GM18508 (cell line): Measurements from ENCODE around the gene SLC5A9.
A peak's percentile ranks its signal among the peaks of the same experiment; 100 is the strongest.
"Not testable (repeated sequence)": the region's sequence is repeated elsewhere in the genome, so short reads cannot be mapped to it uniquely, and the experiment has no call there.

ENCODE experiments used
- ATAC-seq: cut with Tn5 transposase; IDR thresholded peaks from one replicate; pipeline ENCODE4 v1.9.1; 2021; ENCODE audit warnings: moderate number of reproducible peaks; ENCODE audit not compliant: insufficient read depth, unreplicated experiment

Gene SLC5A9

DNA sequence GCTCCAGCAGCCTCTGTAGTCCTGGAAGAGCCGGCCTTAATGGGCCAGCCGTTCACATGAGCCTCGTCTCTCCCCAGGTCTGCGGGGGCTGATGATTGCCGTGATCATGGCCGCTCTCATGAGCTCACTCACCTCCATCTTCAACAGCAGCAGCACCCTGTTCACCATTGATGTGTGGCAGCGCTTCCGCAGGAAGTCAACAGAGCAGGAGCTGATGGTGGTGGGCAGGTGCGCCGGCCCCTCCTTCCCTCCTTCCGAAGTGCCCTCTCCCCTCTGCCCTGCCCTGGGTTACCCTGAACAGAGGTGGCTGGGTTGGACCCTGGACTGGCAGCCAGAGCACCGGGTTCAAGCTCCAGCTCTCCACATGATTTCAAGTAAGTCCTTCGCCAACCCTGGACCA is 13.1 kb downstream of the SLC5A9 start:
- ATAC-seq, result no peak

DNA sequence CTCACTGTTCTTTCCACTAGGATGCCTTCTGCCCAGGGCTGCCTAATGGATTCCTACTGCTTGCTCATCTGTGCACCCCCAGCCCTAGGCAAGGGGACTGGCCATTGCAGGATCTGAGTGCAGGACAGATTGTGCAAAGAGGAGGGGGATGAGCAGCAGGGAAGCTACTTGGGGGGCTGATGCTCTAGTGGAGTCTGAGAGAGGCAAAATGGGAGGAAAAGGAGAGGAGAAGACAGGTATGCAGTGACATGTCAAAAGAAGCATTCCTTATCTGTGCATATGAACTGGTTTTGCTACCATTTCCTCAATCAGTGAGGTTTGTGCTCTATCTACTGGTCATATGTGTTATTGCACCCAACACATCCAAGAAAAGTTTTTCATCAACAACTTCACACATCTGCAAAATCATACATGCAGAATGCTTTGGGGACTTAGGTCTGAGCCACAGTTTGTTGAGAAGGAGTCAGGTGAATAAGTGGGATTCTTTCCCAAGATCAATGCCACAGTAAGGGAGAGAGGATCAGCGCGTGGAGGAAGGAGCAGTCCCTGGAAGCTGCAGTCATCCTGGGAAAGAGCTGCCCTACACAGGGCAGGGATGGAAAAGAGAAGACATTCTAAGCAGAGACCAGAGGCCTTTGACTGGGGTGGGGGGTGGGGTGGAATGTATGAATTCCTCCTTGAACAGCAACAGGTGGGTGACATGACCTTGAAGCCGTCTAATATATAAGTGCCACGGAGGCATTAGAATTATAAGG is 14.4 kb downstream of the SLC5A9 start:
- peak; percentile 55 for ATAC-seq

GRCh38 chr1:48242141-48242736 is 19.7 kb downstream of the SLC5A9 start:
- ATAC-seq, result no peak

DNA sequence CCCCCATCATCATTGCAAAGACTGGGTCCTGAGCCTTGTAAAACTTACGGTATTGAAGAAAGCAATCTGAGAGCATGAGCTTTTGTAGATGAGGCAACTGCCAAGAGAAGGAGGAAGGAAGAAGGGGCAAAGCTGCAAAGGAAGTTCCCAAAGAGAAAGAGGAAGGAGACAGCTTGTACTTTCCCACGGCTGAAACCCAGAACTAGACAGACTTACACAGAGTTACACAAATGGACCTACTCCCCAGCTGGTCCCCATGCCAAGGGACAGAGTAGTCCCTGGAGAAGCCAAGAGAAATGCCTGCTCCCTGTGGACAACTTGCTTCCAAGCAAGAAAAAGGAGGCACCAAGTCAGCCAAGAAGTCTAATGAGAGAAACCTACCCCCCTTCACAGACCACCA is 22.6 kb downstream of the SLC5A9 start:
- ATAC-seq, result no peak

- ATAC-seq, result no peak
These were observed 24.2 kb downstream of the SLC5A9 start for GRCh38 chr1:48246727-48247126.

GRCh38 chr1:48248356-48248755 is 25.8 kb downstream of the SLC5A9 start:
- no peak for ATAC-seq

GRCh38 chr1:48249868-48250267 is 27.4 kb downstream of the SLC5A9 start:
- no peak for ATAC-seq

GRCh38 chr1:48250572-48250971 is 28.1 kb downstream of the SLC5A9 start:
- ATAC-seq, result no peak

DNA sequence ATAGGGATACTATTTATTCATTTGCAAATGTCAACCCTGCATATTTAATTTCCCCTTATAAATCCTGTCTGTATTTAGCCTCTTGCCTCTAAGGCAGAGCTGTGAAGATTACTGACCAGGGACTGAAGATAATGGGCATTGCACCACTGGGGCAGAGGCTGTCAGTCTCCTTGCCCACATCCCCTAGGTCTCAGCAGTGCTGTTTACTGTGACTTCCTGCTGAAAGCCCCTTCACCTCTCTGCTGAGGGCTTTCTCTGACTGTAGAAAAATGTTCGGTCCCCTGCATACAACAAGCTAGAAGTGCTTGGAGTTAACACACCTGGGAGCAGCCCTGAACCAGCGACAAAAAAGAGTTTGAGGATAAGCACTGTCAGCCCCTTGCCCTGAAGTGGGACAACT is 28.8 kb downstream of the SLC5A9 start:
- no peak for ATAC-seq

GRCh38 chr1:48251821-48252220 is 29.3 kb downstream of the SLC5A9 start:
- no peak for ATAC-seq

DNA sequence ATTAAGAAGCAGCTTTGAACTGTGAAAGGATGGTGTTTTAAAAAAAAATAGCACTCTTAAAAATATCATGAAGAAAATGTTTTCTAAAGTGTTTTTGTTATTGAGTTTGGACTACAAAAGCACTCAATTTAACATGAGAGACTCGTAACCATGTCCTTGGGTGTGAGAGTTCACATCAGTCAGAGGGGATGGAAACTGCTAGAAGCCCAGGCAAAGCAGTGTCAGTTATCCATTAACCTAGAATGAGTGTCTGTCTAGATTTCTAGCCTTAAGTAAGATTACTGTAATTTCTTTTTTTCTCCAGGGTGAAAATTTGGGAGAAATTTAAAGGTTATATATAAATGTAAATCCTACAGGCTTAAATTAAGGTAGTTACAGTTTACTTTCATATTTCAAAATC is 31.7 kb downstream of the SLC5A9 start:
- ATAC-seq, result no peak

DNA sequence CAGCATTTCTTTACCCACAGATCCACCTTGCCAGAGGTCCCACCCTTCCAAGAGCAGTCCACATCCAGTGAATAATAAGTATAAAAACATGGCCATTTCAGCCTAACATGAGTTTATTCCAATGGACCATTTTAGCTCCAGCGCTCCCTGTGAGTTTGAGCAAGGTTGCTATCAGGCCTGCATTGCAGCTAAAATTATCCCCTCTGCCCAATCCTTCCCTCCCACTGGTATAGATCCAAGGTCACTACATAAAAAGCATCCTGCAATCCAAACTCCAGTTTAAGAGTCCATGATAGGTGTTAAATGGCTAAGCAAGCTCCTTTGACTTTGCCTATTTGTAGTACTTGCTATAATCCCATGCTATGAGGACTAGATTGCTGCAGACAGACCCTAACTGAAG is 35.6 kb downstream of the SLC5A9 start:
- ATAC-seq, result no peak

DNA sequence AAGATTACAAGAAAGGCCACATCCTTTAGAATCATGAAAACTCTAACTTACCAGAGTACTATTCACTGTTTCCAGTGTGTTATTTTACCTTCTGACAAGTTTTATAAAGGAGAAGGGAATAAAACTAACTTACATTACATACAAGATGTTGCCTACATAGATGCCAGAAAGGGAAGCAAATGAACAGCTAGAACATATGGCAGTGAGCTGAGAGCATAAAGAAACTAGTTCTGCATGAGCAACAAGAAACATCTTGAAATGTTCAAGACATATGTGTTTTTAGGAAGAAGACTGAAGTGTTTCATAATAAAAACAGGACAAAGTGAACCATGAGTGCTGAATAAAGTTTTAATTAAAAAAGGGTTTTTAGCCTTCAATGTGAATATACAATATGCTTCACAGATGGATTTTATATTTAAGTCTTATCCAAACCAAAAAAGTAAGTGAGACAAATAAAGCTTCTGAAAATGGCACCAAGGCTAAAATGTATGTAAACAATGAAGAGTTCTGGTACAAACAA is 39.4 kb downstream of the SLC5A9 start:
- no peak for ATAC-seq

DNA sequence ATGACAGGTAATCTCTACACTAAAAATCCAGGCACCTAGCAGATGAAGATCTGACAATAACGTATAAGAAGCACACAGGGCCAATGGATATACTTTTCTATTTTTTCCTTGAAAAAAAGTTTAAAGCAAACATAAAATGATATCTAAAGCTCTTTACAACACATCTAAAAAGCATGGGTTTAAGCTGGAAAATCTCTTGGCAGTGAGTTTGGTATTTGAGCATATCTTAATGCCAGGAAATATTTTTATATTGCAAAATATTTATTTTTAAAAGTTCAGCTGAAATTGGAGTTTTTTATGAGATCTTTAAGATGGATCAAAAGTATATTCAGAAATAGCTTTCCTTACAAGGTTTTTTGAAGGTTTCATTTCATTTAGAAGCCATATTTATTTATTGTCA is 40.5 kb downstream of the SLC5A9 start:
- no peak for ATAC-seq

- ATAC-seq, result no peak
These were observed 44.1 kb downstream of the SLC5A9 start for GRCh38 chr1:48266576-48266975.

GRCh38 chr1:48277437-48277836 is 54.9 kb downstream of the SLC5A9 start:
- ATAC-seq, result not testable (repeated sequence)

DNA sequence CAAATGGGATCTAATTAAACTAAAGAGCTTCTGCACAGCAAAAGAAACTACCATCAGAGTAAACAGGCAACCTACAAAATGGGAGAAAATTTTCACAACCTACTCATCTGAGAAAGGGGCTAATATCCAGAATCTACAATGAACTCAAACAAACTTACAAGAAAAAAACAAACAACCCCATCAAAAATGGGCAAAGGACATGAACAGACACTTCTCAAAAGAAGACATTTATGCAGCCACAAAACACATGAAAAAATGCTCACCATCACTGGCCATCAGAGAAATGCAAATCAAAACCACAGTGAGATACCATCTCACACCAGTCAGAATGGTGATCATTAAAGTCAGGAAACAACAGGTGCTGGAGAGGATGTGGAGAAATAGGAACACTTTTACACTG is 59.8 kb downstream of the SLC5A9 start:
- ATAC-seq, result not testable (repeated sequence)

- ATAC-seq, result not testable (repeated sequence)
These were observed 62.3 kb downstream of the SLC5A9 start for GRCh38 chr1:48284696-48285420.

- no peak for ATAC-seq
These were observed 63.0 kb downstream of the SLC5A9 start for GRCh38 chr1:48285525-48285924.

- no peak for ATAC-seq
These were observed 68.9 kb downstream of the SLC5A9 start for GRCh38 chr1:48291421-48291820.

DNA sequence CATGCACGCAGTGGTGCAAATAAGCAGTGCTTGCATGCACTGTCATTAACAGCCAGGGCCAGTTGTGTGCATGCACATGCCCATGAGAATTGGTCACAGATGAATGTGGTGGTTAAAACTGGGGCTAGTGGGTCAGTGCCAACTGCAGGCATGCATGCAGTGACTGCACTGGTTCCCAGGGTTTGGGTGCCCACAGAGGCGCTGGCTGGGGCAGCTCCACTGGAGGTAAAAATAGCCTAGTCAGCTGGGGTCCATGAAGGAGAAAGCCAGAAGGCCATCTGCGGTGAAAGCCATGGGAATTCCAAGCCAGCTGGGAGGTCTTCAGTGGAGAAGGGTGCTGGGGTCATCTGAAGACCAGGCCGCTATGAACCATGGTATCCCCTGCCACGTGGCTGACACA is 70.2 kb downstream of the SLC5A9 start:
- no peak for ATAC-seq
